ENCODE results near the gene FHIT. TPM values are rescaled to one million over a fixed set of nuclear protein-coding genes. Genes with fewer than 3 reads are reported as not detected.

The FHIT gene
- total and polyA plus RNA-seq, 7 donors = 0.98 to 10.4 (median 4.0) TPM

- intact Hi-C loops (cut with DNase I) = no loop called here
- no peak for ATAC-seq
- no peaks in the 10 kb centered on the region for H3K36me3 ChIP-seq (ENCODE audit: insufficient read depth in 1 of 2, low read depth in 1 of 2)
- H3K4me3 ChIP-seq = no peak overlapping the region
- H3K27me3 ChIP-seq (ENCODE audit: insufficient read depth in 3 of 3, low read length in 2 of 3) = no peaks in the 10 kb centered on the region
- TF ChIP-seq CTCF (IDR thresholded peaks at IDR 0.05) = no peak
- no peak for DNase-seq
- WGBS, 3 donors = 87 to 89% (median 89%) methylated on average over 3 of the region's 3 CpGs
- no peaks in the 10 kb centered on the region for H3K9me3 ChIP-seq
- H3K4me1 ChIP-seq = no peaks in the 10 kb centered on the region
- no peak overlapping the region for H3K27ac ChIP-seq
These were observed 1463.1 kb downstream of the FHIT start for GRCh38 chr3:59788133-59788532.

GRCh38 chr3:59786374-59786773 lies 1464.9 kb downstream of the FHIT start:
- H3K36me3 ChIP-seq (ENCODE audit: insufficient read depth in 1 of 2, low read depth in 1 of 2) = no peaks in the 10 kb centered on the region
- WGBS, 3 donors = 54 to 62% (median 60%) methylated on average over 6 of the region's 6 CpGs
- TF ChIP-seq CTCF (IDR thresholded peaks at IDR 0.05) = no peak
- intact Hi-C loops (cut with DNase I) = no loop called here
- no peak overlapping the region for H3K4me3 ChIP-seq
- H3K9me3 ChIP-seq = no peaks in the 10 kb centered on the region
- no peak for DNase-seq
- H3K4me1 ChIP-seq = no peaks in the 10 kb centered on the region
- no peak for ATAC-seq
- H3K27me3 ChIP-seq (ENCODE audit: insufficient read depth in 3 of 3, low read length in 2 of 3) = no peaks in the 10 kb centered on the region
- no peak overlapping the region for H3K27ac ChIP-seq

DNA sequence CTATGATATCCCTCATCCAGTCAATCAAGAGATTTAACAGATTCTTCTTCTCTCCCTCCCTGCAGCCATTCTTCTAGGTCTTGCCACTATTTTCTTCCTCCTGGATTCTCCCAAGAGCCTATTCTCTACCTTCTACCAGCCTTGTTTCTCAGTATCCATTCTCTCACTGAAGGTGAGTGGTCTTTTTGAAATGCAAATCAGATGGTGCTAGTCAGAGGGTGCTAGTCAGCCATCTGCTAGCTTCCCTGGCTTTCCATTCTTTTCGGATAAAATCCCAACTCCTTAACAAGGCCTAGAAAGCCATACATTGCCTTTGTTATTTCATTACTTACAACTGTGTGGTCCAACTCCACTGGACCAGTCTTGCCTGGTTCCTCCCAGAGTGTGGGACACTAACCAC lies 1467.1 kb downstream of the FHIT start:
- no peak overlapping the region for H3K27ac ChIP-seq
- no peaks in the 10 kb centered on the region for H3K4me1 ChIP-seq
- H3K27me3 ChIP-seq (ENCODE audit: insufficient read depth in 3 of 3, low read length in 2 of 3) = no peaks in the 10 kb centered on the region
- intact Hi-C loops (cut with DNase I) = no loop called here
- no peak for ATAC-seq
- no peaks in the 10 kb centered on the region for H3K9me3 ChIP-seq
- TF ChIP-seq CTCF (IDR thresholded peaks at IDR 0.05) = no peak
- 90 to 97% (median 96%) methylated on average over 1 of the region's 1 CpG for WGBS, 3 donors
- no peaks in the 10 kb centered on the region for H3K36me3 ChIP-seq (ENCODE audit: insufficient read depth in 1 of 2, low read depth in 1 of 2)
- no peak for DNase-seq
- no peak overlapping the region for H3K4me3 ChIP-seq

- ATAC-seq (no peak), DNase-seq (no peak)
- H3K27me3 ChIP-seq (ENCODE audit: insufficient read depth in 3 of 3, low read length in 2 of 3) = no peaks in the 10 kb centered on the region
- WGBS, 3 donors = 72 to 86% (median 78%) methylated on average over 3 of the region's 3 CpGs
- TF ChIP-seq CTCF (IDR thresholded peaks at IDR 0.05) = no peak
- H3K4me1 ChIP-seq = no peaks in the 10 kb centered on the region
- H3K36me3 ChIP-seq (ENCODE audit: insufficient read depth in 1 of 2, low read depth in 1 of 2) = no peaks in the 10 kb centered on the region
- intact Hi-C loops (cut with DNase I) = no loop called here
- no peak overlapping the region for H3K27ac ChIP-seq
- H3K9me3 ChIP-seq = no peaks in the 10 kb centered on the region
- H3K4me3 ChIP-seq = no peak overlapping the region
These were observed 1467.7 kb downstream of the FHIT start for GRCh38 chr3:59783468-59783988.

- intact Hi-C loops (cut with DNase I) = no loop called here
- no peaks in the 10 kb centered on the region for H3K27me3 ChIP-seq (ENCODE audit: insufficient read depth in 3 of 3, low read length in 2 of 3)
These were observed 1468.6 kb downstream of the FHIT start for GRCh38 chr3:59782664-59783063.

More at GRCh38 chr3:59782664-59783063, 1468.6 kb downstream of the FHIT start:
- DNase-seq (no peak), ATAC-seq (no peak)
- no peaks in the 10 kb centered on the region for H3K9me3 ChIP-seq
- H3K4me1 ChIP-seq = no peaks in the 10 kb centered on the region
- no peak overlapping the region for H3K4me3 ChIP-seq
- TF ChIP-seq CTCF (IDR thresholded peaks at IDR 0.05) = no peak
- no peak overlapping the region for H3K27ac ChIP-seq
- no peaks in the 10 kb centered on the region for H3K36me3 ChIP-seq (ENCODE audit: insufficient read depth in 1 of 2, low read depth in 1 of 2)

All from psoas muscle (tissue), 8 donors.